ENCODE results near the gene CDSN. TPM values are rescaled to one million over a fixed set of nuclear protein-coding genes. Genes with fewer than 3 reads are reported as not detected.
A peak's percentile ranks its signal among the peaks of the same experiment; 100 is the strongest.

Gene CDSN
- total and polyA plus RNA-seq, 4 donors: not detected

DNA sequence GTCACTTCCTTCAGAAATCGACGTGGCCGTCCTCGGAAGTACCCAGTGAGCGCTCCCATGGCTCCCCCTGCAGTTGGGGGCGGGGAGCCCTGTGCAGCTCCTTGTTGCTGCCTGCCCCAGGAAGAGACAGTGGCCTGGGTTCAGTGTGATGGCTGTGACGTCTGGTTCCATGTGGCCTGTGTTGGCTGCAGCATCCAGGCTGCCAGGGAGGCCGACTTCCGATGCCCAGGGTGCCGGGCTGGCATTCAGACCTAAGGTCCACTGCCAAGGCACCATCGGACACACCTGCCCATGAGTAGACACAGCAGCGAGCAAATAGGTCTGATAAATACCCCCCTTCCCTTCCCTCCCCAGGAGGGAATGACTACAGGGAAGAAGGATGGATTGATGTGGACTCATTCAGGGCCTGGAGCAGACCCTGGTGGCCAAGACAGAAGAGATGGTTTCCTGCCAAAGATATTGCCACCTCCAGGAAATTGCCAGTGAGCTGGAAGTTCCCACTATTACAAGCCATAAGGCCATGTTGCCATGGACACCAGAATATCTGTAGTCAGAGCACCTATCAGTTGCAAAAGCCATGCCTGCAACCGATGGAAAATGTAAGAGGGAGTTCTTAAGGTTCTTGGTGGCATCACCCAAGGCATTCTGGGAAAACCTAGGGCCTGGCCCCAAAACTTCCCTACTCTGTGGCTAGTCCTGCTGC is 42.4 kb upstream of the CDSN start:
- H3K4me1 ChIP-seq (ENCODE audit: control insufficient read depth in 1 of 2, insufficient read depth in 2 of 2, low read length in 2 of 2): no peaks in the 10 kb centered on the region
- no peaks in the 10 kb centered on the region for H3K9me3 ChIP-seq (ENCODE audit: control insufficient read depth, low read length)
- intact Hi-C loops (cut with DNase I): no loop called here
- DNase-seq (peak in 1 of 2 donors; percentile 57), ATAC-seq (ENCODE audit: low FRiP score) (no peak)
- no peak overlapping the region for H3K27ac ChIP-seq (ENCODE audit: low read depth in 1 of 2, low read length in 2 of 2)
- no peaks in the 10 kb centered on the region for H3K36me3 ChIP-seq (ENCODE audit: control insufficient read depth in 1 of 2, insufficient read depth in 2 of 2, low read length in 1 of 2)
- no peaks in the 10 kb centered on the region for H3K27me3 ChIP-seq (ENCODE audit: control insufficient read depth in 1 of 2, insufficient read depth in 2 of 2, low read length in 1 of 2)
- no peak overlapping the region for H3K4me3 ChIP-seq (ENCODE audit: low read length in 2 of 2)
- 87 to 88% methylated on average over 13 of the region's 13 CpGs for WGBS, 2 donors

DNA sequence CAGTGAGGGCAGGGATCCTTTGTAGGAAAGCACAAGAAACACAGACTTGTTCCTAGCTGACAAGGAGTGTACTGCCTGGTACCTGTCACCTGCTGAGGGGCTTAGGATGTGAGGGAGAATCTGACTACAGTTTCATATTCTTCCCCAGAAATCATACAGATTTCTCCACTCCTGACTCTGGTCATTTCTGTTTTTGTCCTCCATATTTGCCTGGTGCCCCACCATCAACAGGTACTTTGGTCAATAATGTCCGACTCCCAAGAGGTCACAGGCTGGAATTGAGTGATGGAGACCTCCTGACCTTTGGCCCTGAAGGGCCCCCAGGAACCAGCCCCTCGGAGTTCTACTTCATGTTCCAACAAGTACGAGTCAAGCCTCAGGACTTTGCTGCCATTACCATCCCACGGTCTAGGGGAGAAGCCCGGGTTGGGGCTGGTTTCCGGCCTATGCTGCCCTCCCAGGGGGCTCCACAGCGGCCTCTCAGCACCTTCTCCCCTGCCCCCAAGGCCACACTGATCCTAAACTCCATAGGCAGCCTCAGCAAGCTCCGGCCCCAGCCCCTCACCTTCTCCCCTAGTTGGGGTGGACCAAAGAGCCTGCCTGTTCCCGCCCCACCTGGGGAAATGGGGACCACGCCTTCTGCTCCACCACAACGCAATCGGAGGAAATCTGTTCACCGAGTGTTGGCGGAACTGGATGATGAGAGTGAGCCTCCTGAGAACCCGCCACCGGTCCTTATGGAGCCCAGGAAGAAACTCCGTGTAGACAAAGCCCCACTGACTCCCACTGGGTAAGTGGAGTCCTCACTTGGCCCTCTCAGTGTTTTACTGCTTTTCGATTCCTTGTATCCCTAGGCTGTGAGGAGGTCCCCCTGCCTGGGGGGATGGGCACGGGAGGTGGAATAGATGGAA is 41.2 kb upstream of the CDSN start:
- DNase-seq: peak in 1 of 2 donors; percentile 57
- 90% methylated on average over 19 of the region's 19 CpGs for WGBS, 2 donors
- no peaks in the 10 kb centered on the region for H3K9me3 ChIP-seq (ENCODE audit: control insufficient read depth, low read length)
- no peak overlapping the region for H3K27ac ChIP-seq (ENCODE audit: low read depth in 1 of 2, low read length in 2 of 2)
- no peaks in the 10 kb centered on the region for H3K4me1 ChIP-seq (ENCODE audit: control insufficient read depth in 1 of 2, insufficient read depth in 2 of 2, low read length in 2 of 2)
- H3K36me3 ChIP-seq (ENCODE audit: control insufficient read depth in 1 of 2, insufficient read depth in 2 of 2, low read length in 1 of 2): no peaks in the 10 kb centered on the region
- ATAC-seq (ENCODE audit: low FRiP score): no peak
- intact Hi-C loops (cut with DNase I): no loop called here
- no peak overlapping the region for H3K4me3 ChIP-seq (ENCODE audit: low read length in 2 of 2)
- H3K27me3 ChIP-seq (ENCODE audit: control insufficient read depth in 1 of 2, insufficient read depth in 2 of 2, low read length in 1 of 2): no peaks in the 10 kb centered on the region

DNA sequence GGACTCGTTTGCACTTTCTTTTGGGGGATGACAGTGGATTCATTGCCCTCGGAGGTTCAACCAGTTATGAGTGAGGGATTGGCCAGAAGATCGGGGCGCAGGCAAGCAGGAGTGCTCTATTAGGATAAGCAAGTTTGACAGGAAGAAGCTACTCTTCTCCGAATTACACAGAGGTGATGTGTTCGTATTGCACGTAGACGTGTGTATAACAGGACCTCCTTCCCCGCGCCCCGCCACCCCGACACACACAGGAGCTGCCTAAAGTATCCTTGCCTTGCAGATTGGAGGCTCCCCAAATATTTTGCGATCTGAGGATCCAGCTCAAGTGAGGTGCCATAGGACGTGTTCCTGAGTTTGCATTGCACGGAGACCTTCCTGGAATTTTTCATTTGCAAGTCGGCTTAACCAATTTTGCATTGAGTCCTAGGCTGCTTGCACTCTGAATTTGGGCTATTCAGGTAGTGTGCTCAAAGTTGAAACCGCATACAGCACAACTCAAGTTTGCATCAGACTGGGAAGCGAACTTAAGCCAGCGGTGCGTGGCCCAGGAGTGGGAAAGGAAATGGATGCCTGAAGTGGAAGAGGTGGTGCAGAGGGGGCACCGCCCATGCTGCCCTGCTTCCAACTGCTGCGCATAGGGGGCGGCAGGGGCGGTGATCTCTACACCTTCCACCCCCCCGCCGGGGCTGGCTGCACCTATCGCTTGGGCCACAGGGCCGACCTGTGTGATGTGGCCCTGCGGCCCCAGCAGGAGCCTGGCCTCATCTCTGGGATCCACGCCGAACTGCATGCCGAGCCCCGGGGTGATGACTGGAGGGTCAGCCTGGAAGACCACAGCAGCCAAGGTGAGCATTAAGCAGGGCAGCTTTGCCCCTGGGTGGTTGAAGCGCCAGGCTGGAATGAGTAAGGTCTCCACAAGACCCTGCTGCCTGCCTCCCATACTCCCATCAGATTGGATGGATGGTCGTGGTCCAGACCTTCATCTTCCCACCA is 38.9 kb upstream of the CDSN start:
- intact Hi-C loops (cut with DNase I): no loop called here
- WGBS, 2 donors: 11 to 12% methylated on average over 34 to 35 of the region's 35 CpGs
- Histone ChIP-seq H3K4me3 (ENCODE audit: low read length in 2 of 2) (peak overlapping the region; percentile 59 to 61), H3K36me3 (ENCODE audit: control insufficient read depth in 1 of 2, insufficient read depth in 2 of 2, low read length in 1 of 2) (no peaks in the 10 kb centered on the region), H3K4me1 (ENCODE audit: control insufficient read depth in 1 of 2, insufficient read depth in 2 of 2, low read length in 2 of 2) (no peaks in the 10 kb centered on the region), H3K27me3 (ENCODE audit: control insufficient read depth in 1 of 2, insufficient read depth in 2 of 2, low read length in 1 of 2) (no peaks in the 10 kb centered on the region), H3K27ac (ENCODE audit: low read depth in 1 of 2, low read length in 2 of 2) (peak overlapping the region in 1 of 2 donors; percentile 41), H3K9me3 (ENCODE audit: control insufficient read depth, low read length) (no peaks in the 10 kb centered on the region)
- DNase-seq (peak in 1 of 2 donors; percentile 36), ATAC-seq (ENCODE audit: low FRiP score) (no peak)

DNA sequence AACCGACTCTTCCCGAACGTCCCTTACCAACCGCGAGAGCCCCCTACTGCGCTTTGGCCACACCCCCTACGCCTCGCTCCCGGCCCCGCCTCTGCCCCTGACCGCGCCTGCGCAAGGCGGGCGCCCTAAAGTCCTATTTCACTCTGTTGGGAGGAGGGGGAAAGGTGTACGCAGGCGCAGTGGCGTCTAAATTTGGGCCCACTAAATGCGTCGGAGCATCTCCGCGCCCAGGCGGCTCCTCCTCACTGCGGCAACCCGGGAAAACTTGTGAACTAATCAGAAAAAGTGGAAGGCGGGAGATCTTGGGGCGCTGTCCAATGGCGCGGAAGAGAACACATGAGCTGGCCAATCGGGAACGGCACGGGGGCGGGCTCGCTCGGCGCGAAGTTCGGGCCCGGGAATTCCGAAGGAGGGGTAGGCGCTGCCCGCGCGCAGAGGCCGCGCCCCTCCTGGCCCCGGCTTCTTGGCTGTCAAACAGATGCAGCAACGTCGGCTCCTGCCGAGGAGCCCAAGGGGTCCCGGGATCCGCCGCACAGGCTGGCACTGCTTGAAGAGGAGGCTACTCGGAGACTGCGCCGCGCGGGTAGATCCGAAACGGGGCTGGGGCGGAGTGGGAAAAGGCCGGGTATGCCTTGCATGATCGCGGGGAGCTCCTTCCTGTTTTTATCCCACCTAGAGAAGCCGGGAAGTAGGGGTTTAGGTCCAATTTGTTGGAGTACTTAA is 38.1 kb upstream of the CDSN start, which contains the start of gene TCF19:
Gene TCF19 (plus strand): TSS at position 450 of the 723 bp plus-strand sequence. CDS start 881 bp downstream, outside the sequence.
- intact Hi-C loops (cut with DNase I): no loop called here
- Histone ChIP-seq H3K9me3 (ENCODE audit: control insufficient read depth, low read length) (no peaks in the 10 kb centered on the region), H3K4me1 (ENCODE audit: control insufficient read depth in 1 of 2, insufficient read depth in 2 of 2, low read length in 2 of 2) (no peaks in the 10 kb centered on the region), H3K4me3 (ENCODE audit: low read length in 2 of 2) (peak within 1 kb of the TSS; percentile 59 to 61), H3K36me3 (ENCODE audit: control insufficient read depth in 1 of 2, insufficient read depth in 2 of 2, low read length in 1 of 2) (no peaks in the 10 kb centered on the region), H3K27ac (ENCODE audit: low read depth in 1 of 2, low read length in 2 of 2) (peak within 1 kb of the TSS in 1 of 2 donors; percentile 41), H3K27me3 (ENCODE audit: control insufficient read depth in 1 of 2, insufficient read depth in 2 of 2, low read length in 1 of 2) (no peaks in the 10 kb centered on the region)
- WGBS, 2 donors: 0 to 1% methylated on average over 60 to 65 of the region's 65 CpGs
- peak; percentile 100 for DNase-seq
- ATAC-seq (ENCODE audit: low FRiP score): peak; percentile 97

DNA sequence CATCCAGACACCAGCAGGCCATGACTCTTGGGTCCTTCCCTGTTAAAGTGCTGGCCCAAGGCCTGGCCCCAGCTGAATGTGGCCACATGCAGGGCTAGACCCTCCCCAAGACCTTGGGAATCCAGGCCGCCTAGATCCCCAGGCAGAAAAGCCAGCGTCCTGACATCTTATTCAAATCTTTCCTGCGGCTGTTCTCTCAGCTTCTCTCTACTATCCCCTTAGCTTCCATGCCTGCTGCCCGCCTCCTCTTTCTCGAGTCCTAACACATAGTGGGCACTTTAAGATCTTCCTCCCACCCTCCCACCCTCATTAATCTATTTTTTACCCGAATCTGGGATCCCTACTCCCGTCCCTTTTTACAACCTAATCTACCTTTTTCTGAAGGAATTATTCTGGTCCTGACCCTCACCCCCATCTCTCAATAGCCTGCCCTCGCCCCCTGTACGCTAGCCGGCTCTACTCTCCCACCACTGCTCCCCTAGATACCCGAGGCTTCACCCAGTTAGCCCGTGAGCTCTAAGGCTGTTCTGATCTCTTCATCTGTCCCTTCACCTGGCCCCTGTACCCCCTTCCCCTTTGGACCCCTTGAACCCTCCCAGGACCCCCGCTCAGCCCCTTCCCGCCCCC is 37.4 kb upstream of the CDSN start, which contains the start of gene CCHCR1:
Gene CCHCR1 (minus strand): TSS at position 290 of the 627 bp plus-strand sequence. CDS start 202 bp downstream, at position 88.
- 3 to 5% methylated on average over 14 of the region's 14 CpGs for WGBS, 2 donors
- Histone ChIP-seq H3K4me3 (ENCODE audit: low read length in 2 of 2) (peak within 1 kb of the TSS; percentile 59 to 61), H3K9me3 (ENCODE audit: control insufficient read depth, low read length) (no peaks in the 10 kb centered on the region), H3K36me3 (ENCODE audit: control insufficient read depth in 1 of 2, insufficient read depth in 2 of 2, low read length in 1 of 2) (no peaks in the 10 kb centered on the region), H3K27me3 (ENCODE audit: control insufficient read depth in 1 of 2, insufficient read depth in 2 of 2, low read length in 1 of 2) (no peaks in the 10 kb centered on the region), H3K27ac (ENCODE audit: low read depth in 1 of 2, low read length in 2 of 2) (peak within 1 kb of the TSS in 1 of 2 donors; percentile 41), H3K4me1 (ENCODE audit: control insufficient read depth in 1 of 2, insufficient read depth in 2 of 2, low read length in 2 of 2) (no peaks in the 10 kb centered on the region)
- ATAC-seq (ENCODE audit: low FRiP score) (no peak), DNase-seq (no peak)
- intact Hi-C loops (cut with DNase I): no loop called here

DNA sequence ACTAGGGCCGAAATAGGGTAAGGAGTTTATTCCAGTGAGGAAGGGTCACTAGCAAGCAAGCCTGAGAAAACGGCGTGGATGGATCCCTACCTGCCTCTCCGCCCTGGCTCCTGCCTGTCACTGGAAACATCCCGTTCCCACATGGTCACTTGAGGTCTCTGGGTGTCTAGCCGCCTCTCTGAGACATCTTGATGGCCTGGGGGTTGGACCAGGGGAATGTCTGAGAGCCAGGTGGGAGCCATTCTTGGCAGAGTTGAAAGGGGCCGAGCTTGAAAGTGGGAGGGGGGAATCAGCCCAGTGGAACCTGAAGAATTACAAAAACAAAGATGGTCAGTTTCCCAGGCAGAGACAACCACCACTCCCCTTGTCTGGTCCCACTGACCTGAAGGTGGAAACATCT is 36.4 kb upstream of the CDSN start:
- ATAC-seq (ENCODE audit: low FRiP score) (no peak), DNase-seq (no peak)
- no peaks in the 10 kb centered on the region for H3K36me3 ChIP-seq (ENCODE audit: control insufficient read depth in 1 of 2, insufficient read depth in 2 of 2, low read length in 1 of 2)
- no peak overlapping the region for H3K27ac ChIP-seq (ENCODE audit: low read depth in 1 of 2, low read length in 2 of 2)
- intact Hi-C loops (cut with DNase I): no loop called here
- no peaks in the 10 kb centered on the region for H3K27me3 ChIP-seq (ENCODE audit: control insufficient read depth in 1 of 2, insufficient read depth in 2 of 2, low read length in 1 of 2)
- no peaks in the 10 kb centered on the region for H3K9me3 ChIP-seq (ENCODE audit: control insufficient read depth, low read length)
- H3K4me1 ChIP-seq (ENCODE audit: control insufficient read depth in 1 of 2, insufficient read depth in 2 of 2, low read length in 2 of 2): no peaks in the 10 kb centered on the region
- WGBS, 2 donors: 93 to 96% methylated on average over 7 of the region's 7 CpGs
- H3K4me3 ChIP-seq (ENCODE audit: low read length in 2 of 2): no peak overlapping the region

DNA sequence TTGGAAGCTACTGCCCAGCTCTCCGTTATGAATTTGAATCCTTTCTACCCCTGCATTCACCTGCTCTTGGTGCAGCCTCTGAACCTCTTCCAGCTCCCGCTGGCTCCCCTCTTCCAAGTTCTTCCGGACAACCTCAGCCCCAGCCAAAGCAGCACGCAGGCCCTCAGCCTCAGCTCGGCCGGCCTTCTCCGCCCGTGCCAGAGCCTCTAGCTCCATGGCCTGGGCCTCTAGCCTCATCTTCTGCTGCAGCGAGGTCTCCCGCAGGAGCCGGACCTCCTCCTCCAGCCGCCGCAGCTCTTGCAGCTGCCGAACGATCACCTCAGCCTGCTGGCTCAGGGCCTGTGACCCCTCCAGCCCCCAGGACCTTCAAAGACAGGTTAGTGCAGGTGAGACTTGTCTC is 34.2 kb upstream of the CDSN start:
- ATAC-seq (ENCODE audit: low FRiP score): no peak

More for the DNA sequence above, 34.2 kb upstream of the CDSN start:
- Histone ChIP-seq H3K27me3 (ENCODE audit: control insufficient read depth in 1 of 2, insufficient read depth in 2 of 2, low read length in 1 of 2) (no peaks in the 10 kb centered on the region), H3K4me1 (ENCODE audit: control insufficient read depth in 1 of 2, insufficient read depth in 2 of 2, low read length in 2 of 2) (no peaks in the 10 kb centered on the region), H3K4me3 (ENCODE audit: low read length in 2 of 2) (no peak overlapping the region), H3K9me3 (ENCODE audit: control insufficient read depth, low read length) (no peaks in the 10 kb centered on the region), H3K27ac (ENCODE audit: low read depth in 1 of 2, low read length in 2 of 2) (no peak overlapping the region), H3K36me3 (ENCODE audit: control insufficient read depth in 1 of 2, insufficient read depth in 2 of 2, low read length in 1 of 2) (no peaks in the 10 kb centered on the region)
- intact Hi-C loops (cut with DNase I): no loop called here
- WGBS, 2 donors: 96% methylated on average over 15 of the region's 15 CpGs
- no peak for DNase-seq

All from aorta (tissue), 5 donors.